Tibial nerve (tissue), 4 donors: ENCODE measurements around the gene PIK3C2A. TPM values are rescaled to one million over a fixed set of nuclear protein-coding genes. Genes with fewer than 3 reads are reported as not detected.

ENCODE experiments used
- DNase-seq, 2 donors: peaks; one replicate each; pipeline ENCODE4 v3.0.0-alpha.2; 2019; ENCODE audit warnings: low spot score in 2 of 2
- H3K27ac ChIP-seq, 4 donors: fragments of 200-600 bp; sonication (generic) in 3 of 4; one replicate each; pipeline ENCODE4 v1.5.1; 2017 to 2019; ENCODE audit warnings: mild to moderate bottlenecking in 1 of 4
- H3K27me3 ChIP-seq, 2 donors: fragments of 200-600 bp; sonication (generic) in 1 of 2; one replicate each; pipeline versions ENCODE4 v1.5.1 to v1.6.0; 2017 to 2019
- H3K36me3 ChIP-seq, 3 donors: fragments of 200-600 bp; sonication (generic); one replicate each; pipeline ENCODE4 v1.5.1; 2018 to 2019
- H3K4me1 ChIP-seq, 4 donors: fragments of 200-600 bp; sonication (generic) in 3 of 4; one replicate each; pipeline ENCODE4 v1.5.1; 2017 to 2019
- H3K4me3 ChIP-seq, 4 donors: fragments of 200-600 bp; sonication (generic) in 3 of 4; one replicate each; pipeline ENCODE4 v1.5.1; 2017 to 2019; ENCODE audit warnings: mild to moderate bottlenecking in 1 of 4, moderate library complexity in 1 of 4
- H3K9me3 ChIP-seq, 4 donors: fragments of 200-600 bp; sonication (generic) in 3 of 4; one replicate each; pipeline ENCODE4 v1.5.1; 2017 to 2019
- CTCF ChIP-seq, 5 experiments: fragments of 200-600 bp in 3 of 5; fragments of 450-650 bp in 2 of 5; sonication (generic) in 3 of 5; IDR thresholded peaks; one replicate each; pipeline ENCODE4 v1.5.1; 2016 to 2019; ENCODE audit warnings: antibody characterized with exemption in 5 of 5, mild to moderate bottlenecking in 3 of 5, moderate library complexity in 2 of 5
- EP300 ChIP-seq, 2 donors: sonication (generic); formaldehyde crosslinking; IDR thresholded peaks; one replicate each; pipeline ENCODE4 v1.6.1; 2017; ENCODE audit warnings: antibody characterized with exemption in 2 of 2, mild to moderate bottlenecking in 1 of 2
- POLR2A ChIP-seq, 2 donors: fragments of 450-650 bp; IDR thresholded peaks; one replicate each; pipeline ENCODE4 v1.6.1; 2017; ENCODE audit warnings: antibody characterized with exemption in 2 of 2, mild to moderate bottlenecking in 2 of 2, moderate library complexity in 2 of 2
- WGBS, 2 donors: methylation state at CpG; one replicate each; pipeline ENCODE4 v1.1.5; 2018; 5-methylcytosine and 5-hydroxymethylcytosine counted together
- total RNA-seq, 4 donors: library from RNA; depleted of rRNA; stranded (reverse); fragments of >200 nt; gene quantifications; one replicate each; pipeline ENCODE4 v1.1.0, GENCODE V29; 2016

The PIK3C2A gene
- total RNA-seq, 4 donors from 2014 or later: 60.9 to 105 (median 63.2) TPM

- WGBS, 2 donors: 100% methylated on average over 1 of the region's 1 CpG
Measured at GRCh38 chr11:17221968-17222367, 14.2 kb upstream of the PIK3C2A start.

GRCh38 chr11:17219016-17219415 is 11.2 kb upstream of the PIK3C2A start:
- 80 to 82% methylated on average over 2 of the region's 2 CpGs for WGBS, 2 donors
- TF ChIP-seq EP300 (IDR thresholded peaks at IDR 0.05): no peak
- no peak for TF ChIP-seq CTCF (IDR thresholded peaks at IDR 0.05)
- TF ChIP-seq POLR2A (IDR thresholded peaks at IDR 0.05): no peak
- Histone ChIP-seq H3K9me3 (peaks cover 0 to 4% (median 0%) of the 10 kb centered on the region in 4 donors), H3K27me3 (no peaks in the 10 kb centered on the region), H3K4me1 (no peaks in the 10 kb centered on the region), H3K4me3 (no peak overlapping the region), H3K36me3 (no peaks in the 10 kb centered on the region), H3K27ac (no peak overlapping the region)
- DNase-seq: no peak

More at GRCh38 chr11:17221968-17222367, 14.2 kb upstream of the PIK3C2A start:
- H3K9me3 ChIP-seq: no peaks in the 10 kb centered on the region
- H3K36me3 ChIP-seq: no peaks in the 10 kb centered on the region
- H3K27me3 ChIP-seq: no peaks in the 10 kb centered on the region
- no peak overlapping the region for H3K27ac ChIP-seq
- no peak for TF ChIP-seq CTCF (IDR thresholded peaks at IDR 0.05)
- no peak for TF ChIP-seq EP300 (IDR thresholded peaks at IDR 0.05)
- no peak for DNase-seq
- no peak overlapping the region for H3K4me3 ChIP-seq
- H3K4me1 ChIP-seq: no peaks in the 10 kb centered on the region

- no peaks in the 10 kb centered on the region for H3K4me1 ChIP-seq
- H3K36me3 ChIP-seq: no peaks in the 10 kb centered on the region
- H3K27ac ChIP-seq: no peak overlapping the region
- H3K9me3 ChIP-seq: peaks cover 0 to 4% (median 0%) of the 10 kb centered on the region in 4 donors
- no peak for TF ChIP-seq POLR2A (IDR thresholded peaks at IDR 0.05)
- no peak for TF ChIP-seq EP300 (IDR thresholded peaks at IDR 0.05)
- TF ChIP-seq CTCF (IDR thresholded peaks at IDR 0.05): no peak
- H3K4me3 ChIP-seq: no peak overlapping the region
- H3K27me3 ChIP-seq: no peaks in the 10 kb centered on the region
- no peak for DNase-seq
Measured at GRCh38 chr11:17218403-17218802, 10.6 kb upstream of the PIK3C2A start.

GRCh38 chr11:17217401-17217800 is 9.6 kb upstream of the PIK3C2A start:
- no peak for DNase-seq

GRCh38 chr11:17214338-17214737 is 6.6 kb upstream of the PIK3C2A start:
- H3K4me3 ChIP-seq: no peak overlapping the region
- no peak overlapping the region for H3K27ac ChIP-seq
- peaks cover 0 to 8% (median 0%) of the 10 kb centered on the region in 4 donors for H3K4me1 ChIP-seq
- no peak for DNase-seq
- H3K27me3 ChIP-seq: no peaks in the 10 kb centered on the region
- TF ChIP-seq CTCF (IDR thresholded peaks at IDR 0.05) (no peak), POLR2A (IDR thresholded peaks at IDR 0.05) (no peak), EP300 (IDR thresholded peaks at IDR 0.05) (no peak)
- H3K36me3 ChIP-seq: no peaks in the 10 kb centered on the region
- H3K9me3 ChIP-seq: peaks cover 0 to 4% (median 0%) of the 10 kb centered on the region in 4 donors

More at GRCh38 chr11:17217401-17217800, 9.6 kb upstream of the PIK3C2A start:
- no peak overlapping the region for H3K4me3 ChIP-seq
- no peak for TF ChIP-seq POLR2A (IDR thresholded peaks at IDR 0.05)
- no peak for TF ChIP-seq CTCF (IDR thresholded peaks at IDR 0.05)
- no peak for TF ChIP-seq EP300 (IDR thresholded peaks at IDR 0.05)
- H3K4me1 ChIP-seq: no peaks in the 10 kb centered on the region
- H3K27ac ChIP-seq: no peak overlapping the region
- no peaks in the 10 kb centered on the region for H3K36me3 ChIP-seq
- WGBS, 2 donors: 92 to 93% methylated on average over 3 of the region's 3 CpGs
- H3K27me3 ChIP-seq: no peaks in the 10 kb centered on the region
- H3K9me3 ChIP-seq: peaks cover 0 to 4% (median 0%) of the 10 kb centered on the region in 4 donors
